KOPT-K1 (cell line): ENCODE data around the gene CAND2.

Experiments used
- H3K27ac ChIP-seq: fragments of 200-600 bp; sonication (generic); 2 replicates; pipeline ENCODE4 v1.5.1; 2016; ENCODE audit warnings: antibody characterized with exemption, mild to moderate bottlenecking, low read depth, low read length; ENCODE audit not compliant: poor library complexity, severe bottlenecking
- H3K36me3 ChIP-seq: fragments of 200-600 bp; sonication (generic); 2 replicates; pipeline ENCODE4 v1.5.1; 2017; ENCODE audit warnings: antibody characterized with exemption, mild to moderate bottlenecking, low read length, moderate library complexity; ENCODE audit not compliant: insufficient read depth
- H3K9me3 ChIP-seq: fragments of 200-600 bp; sonication (generic); 2 replicates; pipeline ENCODE4 v1.5.1; 2017; ENCODE audit warnings: antibody characterized with exemption, low read length, mild to moderate bottlenecking; ENCODE audit not compliant: insufficient read depth, poor library complexity, severe bottlenecking

The CAND2 gene

GRCh38 chr3:12808587-12808986, 12.1 kb downstream of the CAND2 start:
- Histone ChIP-seq H3K36me3 (no peaks in the 10 kb centered on the region), H3K27ac (no peak overlapping the region), H3K9me3 (no peaks in the 10 kb centered on the region)

DNA sequence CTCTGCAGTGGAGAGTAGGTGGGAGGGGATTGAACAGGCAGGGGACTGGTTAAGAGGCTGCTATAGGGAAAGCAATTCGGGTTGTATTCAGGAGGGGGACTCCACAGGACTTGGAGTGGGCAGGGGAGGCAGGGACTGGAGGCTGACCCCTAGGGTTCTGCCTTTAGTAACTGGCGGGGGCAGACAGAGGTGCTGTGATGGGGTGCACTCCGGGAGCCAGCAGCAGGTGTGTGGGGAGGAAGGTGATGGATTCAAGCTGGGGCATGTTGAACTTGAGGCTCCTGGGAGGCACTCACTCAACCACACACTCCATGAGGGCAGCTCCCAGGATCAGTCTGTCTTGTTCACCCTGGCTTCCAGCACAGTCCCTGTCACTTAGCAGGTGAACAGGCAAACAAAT, 12.5 kb downstream of the CAND2 start:
- no peaks in the 10 kb centered on the region for H3K9me3 ChIP-seq
- no peaks in the 10 kb centered on the region for H3K36me3 ChIP-seq
- H3K27ac ChIP-seq = no peak overlapping the region

DNA sequence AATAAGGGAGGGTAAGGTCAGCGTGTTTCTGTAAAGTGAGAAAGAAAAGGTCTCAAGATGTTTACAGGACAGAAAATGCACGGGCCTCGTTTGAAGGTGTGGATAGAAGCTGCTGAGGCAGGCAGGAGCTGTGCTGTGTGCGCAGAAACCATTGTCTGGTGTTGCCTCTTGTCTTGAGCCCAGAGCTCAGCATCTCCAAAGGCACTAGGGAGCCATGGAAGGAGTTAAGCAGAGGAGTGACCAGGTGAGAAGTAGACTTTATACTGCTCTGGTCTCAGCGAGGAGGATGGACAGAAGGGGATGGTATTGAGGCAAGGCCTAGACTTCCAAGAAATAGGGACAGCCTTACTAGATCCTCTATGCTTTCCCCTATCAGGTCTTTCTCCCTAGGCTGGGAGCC, 13.0 kb downstream of the CAND2 start:
- H3K27ac ChIP-seq = no peak overlapping the region
- no peaks in the 10 kb centered on the region for H3K36me3 ChIP-seq
- no peaks in the 10 kb centered on the region for H3K9me3 ChIP-seq

- Histone ChIP-seq H3K27ac (no peak overlapping the region), H3K36me3 (no peaks in the 10 kb centered on the region), H3K9me3 (no peaks in the 10 kb centered on the region)
Measured at GRCh38 chr3:12810013-12810780, 13.7 kb downstream of the CAND2 start.

DNA sequence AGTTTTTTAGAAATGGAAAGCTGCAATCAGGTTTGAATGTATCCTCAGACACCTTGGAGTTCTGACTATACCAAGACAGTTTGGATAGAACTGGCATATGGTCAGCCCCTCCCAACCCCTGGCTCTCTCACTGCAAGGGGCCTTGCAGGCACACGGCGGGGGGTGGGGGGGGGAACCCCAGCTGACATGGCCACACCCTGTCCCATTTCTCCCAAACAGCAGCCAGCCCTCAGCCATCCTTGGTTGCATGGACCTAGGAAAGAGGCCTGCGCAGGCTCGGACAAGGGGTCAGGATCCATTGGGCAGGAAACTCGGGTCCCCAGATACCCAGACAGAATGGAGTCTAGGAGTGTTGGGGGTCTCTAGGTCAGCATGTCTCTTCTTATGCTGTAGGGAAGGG, 14.5 kb downstream of the CAND2 start:
- no peaks in the 10 kb centered on the region for H3K9me3 ChIP-seq
- H3K36me3 ChIP-seq = no peaks in the 10 kb centered on the region
- H3K27ac ChIP-seq = no peak overlapping the region

GRCh38 chr3:12812812-12813211, 16.3 kb downstream of the CAND2 start:
- Histone ChIP-seq H3K27ac (no peak overlapping the region), H3K9me3 (no peaks in the 10 kb centered on the region), H3K36me3 (no peaks in the 10 kb centered on the region)

DNA sequence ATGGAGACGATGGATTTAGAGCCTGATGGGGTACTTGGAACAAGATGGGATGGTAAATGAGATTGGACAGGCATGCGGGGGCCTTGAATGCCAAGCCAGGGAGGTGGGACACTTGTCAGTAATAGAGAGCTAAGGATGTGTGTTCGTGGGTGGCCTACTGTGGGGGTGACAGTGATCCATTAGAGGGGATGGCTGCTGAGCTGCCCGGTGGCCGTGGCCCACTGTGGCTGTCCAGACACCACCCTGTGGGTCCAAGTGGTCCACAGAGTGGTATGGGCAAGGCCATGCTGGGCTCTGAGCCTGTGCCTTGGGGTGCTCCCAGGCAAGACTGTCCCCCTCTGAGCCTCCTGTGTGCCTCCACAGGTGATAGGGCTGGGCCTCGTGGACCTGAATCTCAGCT, 17.5 kb downstream of the CAND2 start:
- Histone ChIP-seq H3K27ac (no peak overlapping the region), H3K9me3 (no peaks in the 10 kb centered on the region), H3K36me3 (no peaks in the 10 kb centered on the region)

- no peaks in the 10 kb centered on the region for H3K36me3 ChIP-seq
- H3K27ac ChIP-seq = no peak overlapping the region
- H3K9me3 ChIP-seq = no peaks in the 10 kb centered on the region
Measured at GRCh38 chr3:12815078-12815477, 18.6 kb downstream of the CAND2 start.

DNA sequence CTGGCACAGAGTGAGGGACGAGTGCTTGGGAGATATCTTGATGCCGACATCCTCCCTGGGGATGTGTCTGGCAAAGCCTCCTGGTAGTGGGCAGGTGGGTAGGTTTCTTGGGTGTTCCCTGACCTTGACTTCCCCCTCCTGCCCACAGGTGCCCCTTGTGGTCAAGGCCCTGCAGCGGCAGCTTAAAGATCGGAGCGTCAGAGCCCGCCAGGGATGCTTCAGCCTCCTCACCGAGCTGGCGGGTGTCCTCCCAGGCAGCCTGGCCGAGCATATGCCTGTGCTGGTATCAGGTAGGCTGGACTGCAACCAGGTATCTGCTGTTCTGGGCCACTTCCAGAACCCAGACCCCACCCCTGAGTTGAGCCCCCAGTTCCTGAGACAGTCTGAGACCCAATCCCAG, 19.2 kb downstream of the CAND2 start:
- no peaks in the 10 kb centered on the region for H3K36me3 ChIP-seq
- no peaks in the 10 kb centered on the region for H3K9me3 ChIP-seq
- no peak overlapping the region for H3K27ac ChIP-seq

GRCh38 chr3:12816521-12817342, 20.3 kb downstream of the CAND2 start:
- Histone ChIP-seq H3K9me3 (no peaks in the 10 kb centered on the region), H3K27ac (no peak overlapping the region), H3K36me3 (no peaks in the 10 kb centered on the region)

DNA sequence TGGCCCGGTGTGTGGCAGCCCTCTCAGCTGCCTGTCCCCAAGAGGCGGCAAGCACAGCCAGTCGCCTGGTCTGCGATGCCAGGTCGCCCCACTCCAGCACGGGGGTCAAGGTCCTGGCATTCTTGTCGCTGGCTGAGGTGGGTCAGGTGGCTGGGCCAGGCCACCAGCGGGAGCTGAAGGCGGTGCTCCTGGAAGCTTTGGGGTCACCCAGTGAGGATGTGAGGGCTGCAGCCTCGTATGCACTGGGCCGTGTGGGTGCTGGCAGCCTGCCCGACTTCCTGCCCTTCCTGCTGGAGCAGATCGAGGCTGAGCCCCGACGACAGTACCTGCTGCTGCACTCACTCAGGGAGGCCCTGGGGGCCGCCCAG, 20.8 kb downstream of the CAND2 start:
- Histone ChIP-seq H3K9me3 (no peaks in the 10 kb centered on the region), H3K27ac (no peak overlapping the region), H3K36me3 (no peaks in the 10 kb centered on the region)

- Histone ChIP-seq H3K36me3 (no peaks in the 10 kb centered on the region), H3K9me3 (no peaks in the 10 kb centered on the region), H3K27ac (no peak overlapping the region)
Measured at GRCh38 chr3:12818273-12818672, 21.8 kb downstream of the CAND2 start.

DNA sequence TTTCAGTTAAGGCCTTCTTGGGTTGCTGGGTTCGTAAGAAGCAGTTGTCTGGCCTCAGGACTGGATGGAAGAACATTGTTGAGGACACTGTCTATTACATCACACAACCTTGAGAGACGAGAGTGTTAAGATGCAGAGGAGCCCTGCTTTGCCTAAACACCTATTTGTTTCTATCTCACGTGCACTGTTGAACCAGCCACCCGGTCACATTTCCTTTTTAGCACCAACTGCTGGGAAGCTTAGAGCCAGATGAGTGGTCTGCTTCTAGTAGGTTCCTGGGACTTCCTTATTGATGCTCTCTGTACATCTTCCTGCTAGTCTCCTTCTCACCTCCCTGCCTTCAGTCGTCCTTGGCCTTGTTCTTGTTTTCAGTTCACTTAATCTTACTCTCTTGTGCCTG, 22.3 kb downstream of the CAND2 start:
- H3K36me3 ChIP-seq = no peaks in the 10 kb centered on the region
- H3K9me3 ChIP-seq = no peaks in the 10 kb centered on the region
- no peak overlapping the region for H3K27ac ChIP-seq

DNA sequence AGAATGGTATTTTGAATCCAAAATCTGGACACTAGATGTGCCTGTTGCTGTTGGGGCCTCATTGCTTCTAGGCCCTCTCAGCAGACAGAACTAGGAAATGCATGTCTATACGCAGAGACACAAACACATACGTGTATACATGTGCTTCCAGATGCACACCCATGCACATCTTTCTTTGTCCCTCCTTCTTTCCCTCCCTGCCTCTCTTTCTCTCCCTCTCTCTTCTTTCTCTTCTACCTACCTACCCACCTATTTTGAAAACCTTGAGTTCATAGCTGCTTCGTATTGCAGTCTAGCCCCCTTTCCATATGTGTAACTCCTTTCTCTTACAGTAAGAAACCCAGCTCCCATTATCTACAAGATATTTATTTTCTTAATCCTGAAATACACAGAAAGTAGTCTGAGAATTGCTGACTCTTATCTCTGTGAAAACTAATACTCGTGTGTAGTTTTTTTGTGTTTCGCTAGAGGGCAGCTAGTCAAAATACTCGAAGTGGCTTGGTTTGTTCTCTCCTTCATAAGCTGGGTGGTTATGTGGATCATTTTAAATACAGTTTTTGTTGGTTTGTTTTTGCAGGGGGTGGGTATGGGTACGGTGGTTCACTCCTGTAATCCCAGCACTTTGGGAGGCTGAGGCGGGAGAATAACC, 26.4 kb downstream of the CAND2 start:
- no peaks in the 10 kb centered on the region for H3K9me3 ChIP-seq
- no peaks in the 10 kb centered on the region for H3K36me3 ChIP-seq
- no peak overlapping the region for H3K27ac ChIP-seq

DNA sequence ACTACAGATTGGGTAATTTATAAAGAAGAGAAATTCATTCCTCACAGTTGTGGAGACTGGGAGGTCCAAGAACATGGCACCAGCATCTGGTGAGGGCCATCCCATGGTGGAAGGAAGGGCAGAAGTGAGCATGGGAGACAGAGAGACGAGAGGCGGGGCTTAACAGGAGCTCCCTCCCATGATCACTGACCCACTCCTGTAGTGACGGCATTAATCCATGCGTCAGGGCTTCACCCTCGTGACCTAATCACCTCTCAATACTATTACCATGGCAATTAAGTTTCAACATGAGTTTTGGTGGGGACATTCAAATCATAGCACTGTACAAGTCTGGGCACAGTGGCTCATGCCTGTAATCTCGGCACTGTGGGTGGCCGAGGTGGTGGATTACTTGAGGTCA, 27.8 kb downstream of the CAND2 start:
- Histone ChIP-seq H3K36me3 (no peaks in the 10 kb centered on the region), H3K9me3 (no peaks in the 10 kb centered on the region)

More for the DNA sequence above, 27.8 kb downstream of the CAND2 start:
- no peak overlapping the region for H3K27ac ChIP-seq
